Esophagus (tissue), 2 donors: ENCODE results near the gene SERGEF. TPM values are rescaled to one million over a fixed set of nuclear protein-coding genes. Genes with fewer than 3 reads are reported as not detected.

Experiments
- H3K27ac ChIP-seq, 2 donors: one replicate each; pipeline ENCODE4 v1.5.1; 2013; ENCODE audit warnings: low read depth in 2 of 2, mild to moderate bottlenecking in 2 of 2, inconsistent platforms in 1 of 2, low read length in 1 of 2, moderate library complexity in 1 of 2
- H3K27me3 ChIP-seq, 2 donors: one replicate each; pipeline ENCODE4 v1.6.1; 2013; ENCODE audit warnings: low read length in 2 of 2, control low read depth in 1 of 2, mild to moderate bottlenecking in 1 of 2; ENCODE audit not compliant: insufficient read depth in 2 of 2, control insufficient read depth in 1 of 2
- H3K36me3 ChIP-seq, 2 donors: one replicate each; pipeline ENCODE4 v1.6.1; 2013; ENCODE audit warnings: low read length in 1 of 2; ENCODE audit not compliant: control insufficient read depth in 2 of 2, insufficient read depth in 2 of 2
- H3K4me1 ChIP-seq, 2 donors: one replicate each; pipeline ENCODE4 v1.6.1; 2013; ENCODE audit warnings: low read length in 1 of 2; ENCODE audit not compliant: control insufficient read depth in 2 of 2, insufficient read depth in 2 of 2
- H3K4me3 ChIP-seq, 2 donors: one replicate each; pipeline ENCODE4 v1.5.1; 2013; ENCODE audit warnings: low read length in 2 of 2, mild to moderate bottlenecking in 2 of 2, low read depth in 1 of 2, moderate library complexity in 1 of 2
- H3K9me3 ChIP-seq, 2 donors: one replicate each; pipeline ENCODE4 v1.6.1; 2013; ENCODE audit warnings: mild to moderate bottlenecking in 2 of 2, low read depth in 1 of 2, low read length in 1 of 2, moderate library complexity in 1 of 2; ENCODE audit not compliant: control insufficient read depth in 2 of 2, insufficient read depth in 1 of 2
- WGBS, 2 donors: extraction: QIAGEN DNeasy Blood & Tissue Kit; methylation state at CpG; one replicate each; pipeline ENCODE4 v1.1.7; 2013; 5-methylcytosine and 5-hydroxymethylcytosine counted together
- polyA plus RNA-seq, 2 donors: library from polyadenylated mRNA; stranded (reverse); fragments of 200-250 nt; gene quantifications; one replicate each; pipeline ENCODE4 v1.2.3, GENCODE V29; 2013
- donor health status: healthy with polysubstance abuse.
- donor health status: Bipolar disorder and iron deficiency.

The SERGEF gene
- polyA plus RNA-seq, 2 donors = 17.2 to 39.3 TPM

DNA sequence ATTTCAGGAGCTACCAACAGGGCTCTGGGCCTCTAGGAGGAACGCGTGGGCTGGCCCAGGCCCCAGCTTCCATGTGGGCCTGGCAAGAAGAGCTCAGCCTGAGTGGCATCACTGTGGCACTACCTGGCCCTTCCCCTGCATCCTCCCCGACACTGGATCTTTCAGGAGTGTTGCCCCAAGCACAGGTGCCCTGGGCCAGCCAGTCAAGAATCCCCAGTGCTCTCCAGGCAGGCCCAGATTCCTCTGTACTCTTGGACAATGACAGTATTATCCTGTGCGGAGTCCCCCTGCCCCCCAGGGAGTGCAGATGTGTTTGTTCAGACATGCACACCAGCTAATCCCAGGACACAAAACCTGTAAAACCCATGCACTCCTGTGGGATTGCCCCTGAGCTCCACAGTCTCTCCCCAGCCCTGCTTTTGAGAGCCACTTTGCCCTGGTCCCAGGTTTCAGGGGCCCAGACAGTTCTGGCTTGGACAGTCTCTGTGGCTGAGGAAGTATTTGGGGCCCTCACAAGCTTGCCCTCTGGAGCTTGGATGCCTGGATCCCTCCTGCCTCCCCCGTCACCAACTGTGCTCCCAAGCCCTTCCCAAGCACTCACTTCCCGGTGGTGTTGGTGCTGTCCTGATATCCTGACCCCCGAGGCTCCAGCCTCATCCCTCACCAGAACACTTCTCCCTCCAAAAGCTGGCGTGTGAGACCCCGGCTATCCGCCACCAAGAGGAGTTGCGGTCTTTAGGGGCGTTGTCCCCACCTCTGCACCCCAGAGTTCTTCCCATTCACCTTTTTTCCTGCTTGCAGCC is 238.4 kb downstream of the SERGEF start:
- Histone ChIP-seq H3K9me3 (no peaks in the 10 kb centered on the region), H3K27ac (no peak overlapping the region), H3K4me3 (no peak overlapping the region), H3K27me3 (no peaks in the 10 kb centered on the region), H3K36me3 (no peaks in the 10 kb centered on the region), H3K4me1 (no peaks in the 10 kb centered on the region)
- 74 to 76% methylated on average over 12 of the region's 12 CpGs for WGBS, 2 donors

DNA sequence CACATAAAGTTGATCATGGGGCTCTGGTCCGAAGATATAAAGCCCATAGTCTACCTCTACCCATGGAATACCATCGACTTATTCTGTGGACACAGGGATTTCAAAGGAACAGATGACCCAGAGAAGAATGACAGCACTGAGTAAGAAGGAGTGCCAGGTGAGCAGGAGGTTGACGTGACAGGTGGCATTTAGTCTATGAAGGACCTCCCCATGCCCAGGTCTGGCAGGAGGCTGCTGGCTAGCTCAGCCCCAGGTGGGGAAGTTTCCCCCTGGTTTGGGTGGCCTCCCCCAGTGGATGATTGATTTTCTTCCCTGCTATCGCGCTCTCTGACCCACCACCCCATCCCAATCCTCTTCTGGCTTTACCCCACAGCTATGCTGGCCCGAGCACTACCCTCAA is 239.2 kb downstream of the SERGEF start:
- H3K27me3 ChIP-seq = no peaks in the 10 kb centered on the region
- H3K36me3 ChIP-seq = no peaks in the 10 kb centered on the region
- WGBS, 2 donors = 93 to 97% methylated on average over 6 of the region's 6 CpGs
- H3K4me1 ChIP-seq = no peaks in the 10 kb centered on the region
- no peak overlapping the region for H3K4me3 ChIP-seq
- H3K27ac ChIP-seq = no peak overlapping the region
- H3K9me3 ChIP-seq = no peaks in the 10 kb centered on the region

DNA sequence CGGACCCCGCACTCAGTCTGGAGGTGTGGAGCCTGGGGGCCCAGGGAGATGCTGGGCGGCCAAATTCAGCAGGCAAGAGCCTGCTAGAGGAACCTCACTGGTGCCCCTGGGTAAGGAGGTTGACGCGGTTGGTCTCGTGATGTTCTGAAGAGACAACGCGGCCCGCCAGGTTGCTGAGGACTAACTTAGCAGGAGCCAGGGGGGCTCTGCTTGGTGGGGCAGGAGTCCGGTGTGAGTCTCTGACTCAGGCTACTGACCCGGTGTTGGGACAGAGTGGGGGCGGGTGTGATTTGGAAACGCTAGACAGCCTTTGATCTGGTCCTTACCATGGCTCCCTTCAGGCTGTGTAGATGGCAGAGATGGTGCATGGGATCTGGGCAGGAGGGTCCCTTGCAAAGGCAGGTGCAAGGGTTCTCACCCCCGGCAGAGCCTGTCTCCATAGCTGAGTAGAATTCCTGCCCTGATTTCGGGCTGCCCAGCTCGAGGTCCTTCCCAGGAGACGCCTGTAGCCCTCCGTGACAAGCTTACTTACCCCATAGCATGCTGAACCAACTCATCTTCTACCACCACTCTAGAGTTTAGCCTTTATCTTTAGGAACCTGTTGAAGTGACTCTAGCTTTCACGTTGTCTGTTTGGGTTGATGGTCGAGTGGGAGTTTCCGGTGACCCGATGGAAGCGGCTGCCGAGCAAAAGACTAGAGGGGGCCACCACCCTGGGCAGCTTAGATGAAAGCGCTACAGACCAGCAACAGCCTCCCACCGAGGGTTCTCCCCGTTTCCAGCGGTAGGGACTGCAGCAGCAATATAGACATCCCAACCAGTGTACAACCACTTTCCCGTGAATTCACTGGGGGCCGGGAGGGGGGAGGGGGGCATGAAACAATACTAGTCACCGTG is 239.9 kb downstream of the SERGEF start:
- H3K36me3 ChIP-seq = no peaks in the 10 kb centered on the region
- 93 to 94% methylated on average over 31 of the region's 31 CpGs for WGBS, 2 donors

DNA sequence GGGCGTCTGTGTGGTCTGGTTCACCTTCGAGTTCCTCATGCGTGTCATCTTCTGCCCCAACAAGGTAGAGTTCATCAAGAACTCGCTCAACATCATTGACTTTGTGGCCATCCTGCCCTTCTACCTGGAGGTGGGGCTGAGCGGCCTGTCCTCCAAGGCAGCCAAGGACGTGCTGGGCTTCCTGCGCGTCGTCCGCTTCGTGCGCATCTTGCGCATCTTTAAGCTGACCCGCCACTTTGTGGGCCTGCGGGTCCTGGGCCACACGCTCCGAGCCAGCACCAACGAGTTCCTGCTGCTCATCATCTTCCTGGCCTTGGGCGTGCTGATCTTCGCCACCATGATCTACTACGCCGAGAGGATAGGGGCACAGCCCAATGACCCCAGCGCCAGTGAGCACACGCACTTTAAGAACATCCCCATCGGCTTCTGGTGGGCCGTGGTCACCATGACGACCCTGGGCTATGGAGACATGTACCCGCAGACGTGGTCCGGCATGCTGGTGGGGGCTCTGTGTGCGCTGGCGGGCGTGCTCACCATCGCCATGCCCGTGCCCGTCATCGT is 240.9 kb downstream of the SERGEF start:
- Histone ChIP-seq H3K4me1 (no peaks in the 10 kb centered on the region), H3K27me3 (no peaks in the 10 kb centered on the region), H3K9me3 (no peaks in the 10 kb centered on the region), H3K27ac (no peak overlapping the region), H3K36me3 (no peaks in the 10 kb centered on the region), H3K4me3 (no peak overlapping the region)
- 97% methylated on average over 37 of the region's 37 CpGs for WGBS, 2 donors

More for the DNA sequence above, 239.9 kb downstream of the SERGEF start:
- no peak overlapping the region for H3K27ac ChIP-seq
- no peaks in the 10 kb centered on the region for H3K4me1 ChIP-seq
- no peaks in the 10 kb centered on the region for H3K9me3 ChIP-seq
- H3K4me3 ChIP-seq = no peak overlapping the region
- H3K27me3 ChIP-seq = no peaks in the 10 kb centered on the region

DNA sequence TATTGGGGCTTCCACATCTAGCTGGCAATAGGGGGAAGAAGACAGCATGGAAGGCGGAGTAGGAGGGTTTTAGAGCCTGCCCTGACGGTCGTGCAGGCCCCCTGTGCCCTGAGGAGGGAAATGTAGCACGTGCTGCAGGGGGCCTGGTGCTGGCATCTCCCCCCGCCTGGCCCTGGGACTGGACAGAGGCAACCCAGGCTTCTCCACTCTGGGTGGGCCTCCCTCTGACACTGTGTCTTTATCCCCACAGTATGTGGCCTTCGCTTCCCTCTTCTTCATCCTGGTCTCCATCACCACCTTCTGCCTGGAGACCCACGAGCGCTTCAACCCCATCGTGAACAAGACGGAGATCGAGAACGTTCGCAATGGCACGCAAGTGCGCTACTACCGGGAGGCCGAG is 241.4 kb downstream of the SERGEF start:
- Histone ChIP-seq H3K27me3 (no peaks in the 10 kb centered on the region), H3K9me3 (no peaks in the 10 kb centered on the region), H3K4me1 (no peaks in the 10 kb centered on the region), H3K4me3 (no peak overlapping the region), H3K27ac (no peak overlapping the region), H3K36me3 (no peaks in the 10 kb centered on the region)
- WGBS, 2 donors = 92 to 94% methylated on average over 17 of the region's 17 CpGs

DNA sequence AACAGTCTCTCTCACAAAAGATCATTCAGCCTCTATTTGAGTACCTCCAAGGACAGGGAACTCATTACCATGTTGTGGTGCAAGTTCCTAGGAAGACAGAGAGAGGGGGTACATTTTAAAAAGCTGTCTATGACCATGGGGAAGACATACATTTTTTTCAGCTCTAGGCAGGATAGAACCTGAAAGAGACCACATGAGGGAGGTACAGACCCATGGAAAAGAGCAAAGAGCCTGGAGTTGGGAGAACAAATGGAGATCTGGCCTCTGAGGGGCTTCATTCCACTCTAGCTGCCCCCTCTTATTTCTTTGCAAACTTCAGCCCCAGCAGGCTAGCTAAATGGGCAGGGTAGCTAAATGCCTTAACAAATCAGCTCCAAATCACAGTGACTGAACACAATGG is 241.9 kb downstream of the SERGEF start:
- Histone ChIP-seq H3K27me3 (no peaks in the 10 kb centered on the region), H3K9me3 (no peaks in the 10 kb centered on the region), H3K4me1 (no peaks in the 10 kb centered on the region), H3K27ac (no peak overlapping the region), H3K4me3 (no peak overlapping the region), H3K36me3 (no peaks in the 10 kb centered on the region)

DNA sequence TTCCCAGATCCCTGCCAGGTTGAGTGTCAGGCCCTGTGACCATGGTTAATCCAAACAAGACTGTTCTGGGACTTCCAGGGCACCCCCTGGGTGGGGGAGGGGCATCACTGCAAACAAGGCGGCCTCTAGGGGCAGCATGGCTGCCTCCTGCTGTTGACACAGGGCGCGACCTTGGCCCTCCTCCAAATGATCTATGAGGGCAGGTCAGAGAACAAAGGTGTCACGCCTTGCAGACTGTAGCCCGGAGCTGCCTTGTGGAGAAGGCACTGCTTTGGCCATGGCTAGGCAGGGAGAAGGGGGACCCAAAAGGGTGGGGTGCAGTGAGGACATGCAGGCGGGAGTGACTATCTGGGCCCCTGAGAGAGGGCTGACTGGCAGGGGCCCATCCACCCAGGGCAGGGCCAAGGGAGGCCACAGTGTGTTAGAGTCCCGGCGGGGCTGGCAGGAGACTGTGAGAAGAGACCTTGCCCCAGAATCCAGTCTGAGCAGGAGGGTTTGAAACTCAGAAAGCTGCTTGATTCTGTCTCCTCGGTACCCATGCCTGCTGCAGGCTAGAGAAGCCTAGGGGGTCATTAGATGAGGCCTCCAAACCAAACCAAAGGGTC is 242.7 kb downstream of the SERGEF start:
- Histone ChIP-seq H3K36me3 (no peaks in the 10 kb centered on the region), H3K27me3 (no peaks in the 10 kb centered on the region), H3K9me3 (no peaks in the 10 kb centered on the region), H3K4me1 (no peaks in the 10 kb centered on the region), H3K27ac (no peak overlapping the region), H3K4me3 (no peak overlapping the region)
- WGBS, 2 donors = 51 to 67% methylated on average over 9 of the region's 9 CpGs

DNA sequence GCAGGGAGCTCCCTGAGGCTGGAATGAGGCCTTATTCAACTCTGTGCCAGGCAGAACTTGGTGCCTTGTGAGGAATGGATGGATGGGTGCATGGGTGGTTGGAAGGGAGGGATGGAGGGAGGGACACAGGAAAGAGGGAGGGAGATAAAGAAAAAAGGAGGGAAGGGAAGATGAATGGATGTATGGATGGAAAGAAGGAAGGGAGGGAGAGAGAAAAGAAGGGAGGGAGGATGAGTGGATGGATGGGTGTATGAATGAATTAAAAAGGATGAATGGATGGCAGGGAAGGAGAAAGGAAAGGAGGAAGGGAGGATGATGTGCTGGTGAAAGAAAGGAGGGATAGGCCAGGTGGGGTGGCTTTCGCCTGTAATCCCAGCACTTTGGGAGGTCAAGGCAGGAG is 243.6 kb downstream of the SERGEF start:
- Histone ChIP-seq H3K9me3 (no peaks in the 10 kb centered on the region), H3K36me3 (no peaks in the 10 kb centered on the region), H3K4me1 (no peaks in the 10 kb centered on the region), H3K4me3 (no peak overlapping the region), H3K27ac (no peak overlapping the region), H3K27me3 (no peaks in the 10 kb centered on the region)
- WGBS, 2 donors = 97 to 100% methylated on average over 1 of the region's 1 CpG

DNA sequence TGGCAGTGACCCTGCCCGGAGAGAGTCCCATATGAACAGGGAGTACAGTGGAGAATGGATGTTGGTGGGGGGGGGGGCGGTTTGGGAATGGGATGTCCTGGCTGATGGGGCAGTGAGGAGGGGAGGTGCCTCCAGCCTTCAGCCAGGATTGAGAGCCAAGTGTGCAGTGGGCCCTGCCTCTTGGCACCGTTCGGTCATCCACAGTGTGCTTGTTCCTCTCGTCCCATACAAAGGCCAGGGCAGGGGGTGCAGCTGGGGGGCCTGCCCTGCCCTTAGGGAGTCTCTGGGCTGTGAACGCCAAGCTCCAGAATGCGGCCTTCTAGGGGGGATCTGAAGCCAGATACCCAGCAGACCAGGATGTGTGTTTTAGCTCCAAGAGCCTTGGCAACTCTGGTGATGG is 244.3 kb downstream of the SERGEF start:
- WGBS, 2 donors = 89 to 90% methylated on average over 6 to 7 of the region's 7 CpGs
- no peaks in the 10 kb centered on the region for H3K27me3 ChIP-seq
- H3K4me3 ChIP-seq = no peak overlapping the region
- no peak overlapping the region for H3K27ac ChIP-seq
- H3K4me1 ChIP-seq = no peaks in the 10 kb centered on the region
- H3K9me3 ChIP-seq = no peaks in the 10 kb centered on the region
- H3K36me3 ChIP-seq = no peaks in the 10 kb centered on the region
